H9 (cell line): ENCODE data around the gene AMMECR1. TPM values are rescaled to one million over a fixed set of nuclear protein-coding genes. Genes with fewer than 3 reads are reported as not detected.

Source experiments
- DNase-seq: peaks from one replicate; pipeline ENCODE4 v3.0.0-alpha.2; 2017
- H2AFZ ChIP-seq: one replicate; pipeline ENCODE4 v1.6.1; 2013; ENCODE audit warnings: mild to moderate bottlenecking, low read length, control low read depth, moderate library complexity
- H2AK5ac ChIP-seq: 2 replicates; pipeline ENCODE4 v1.6.1; 2013; ENCODE audit warnings: low read length, control low read depth, mixed read lengths; ENCODE audit not compliant: insufficient read length
- H2BK120ac ChIP-seq: one replicate; pipeline ENCODE4 v1.6.1; 2013; ENCODE audit warnings: low read depth, mild to moderate bottlenecking, low read length, control low read depth, inconsistent platforms; ENCODE audit not compliant: poor library complexity, severe bottlenecking
- H2BK12ac ChIP-seq: 2 replicates; pipeline ENCODE4 v1.6.1; 2013; ENCODE audit warnings: low read length, control low read depth, mixed read lengths, low read depth; ENCODE audit not compliant: insufficient read length
- H2BK15ac ChIP-seq: 2 replicates; pipeline ENCODE4 v1.6.1; 2013; ENCODE audit warnings: low read depth, low read length, control low read depth
- H2BK20ac ChIP-seq: one replicate; pipeline ENCODE4 v1.6.1; 2013; ENCODE audit warnings: low read depth, mild to moderate bottlenecking, low read length, control low read depth, inconsistent platforms; ENCODE audit not compliant: poor library complexity, severe bottlenecking
- H2BK5ac ChIP-seq: 2 replicates; pipeline ENCODE4 v1.6.1; 2013; ENCODE audit warnings: low read length, control low read depth, mixed read lengths; ENCODE audit not compliant: insufficient read length
- H3K14ac ChIP-seq: 2 replicates; pipeline ENCODE4 v1.6.1; 2013; ENCODE audit warnings: low read length, control low read depth; ENCODE audit not compliant: insufficient read depth
- H3K18ac ChIP-seq: 2 replicates; pipeline ENCODE4 v1.6.1; 2013; ENCODE audit warnings: low read depth, mild to moderate bottlenecking, mixed read lengths, low read length, control low read depth; ENCODE audit not compliant: insufficient read length
- H3K23ac ChIP-seq: 2 replicates; pipeline ENCODE4 v1.6.1; 2013; ENCODE audit warnings: low read length, control low read depth, mixed read lengths, low read depth; ENCODE audit not compliant: insufficient read length
- H3K23me2 ChIP-seq: 2 replicates; pipeline ENCODE4 v1.6.1; 2013; ENCODE audit warnings: low read depth, mild to moderate bottlenecking, mixed read lengths, low read length, control low read depth; ENCODE audit not compliant: insufficient read length, poor library complexity, severe bottlenecking
- H3K27ac ChIP-seq: 2 replicates; pipeline ENCODE4 v1.5.1; 2013; ENCODE audit warnings: low read length, control low read depth, mixed read lengths, low read depth; ENCODE audit not compliant: insufficient read length
- H3K27me3 ChIP-seq: 2 replicates; pipeline ENCODE4 v1.6.1; 2013; ENCODE audit warnings: low read length, control low read depth, inconsistent platforms; ENCODE audit not compliant: insufficient read depth
- H3K4ac ChIP-seq: 2 replicates; pipeline ENCODE4 v1.6.1; 2013; ENCODE audit warnings: low read depth, mild to moderate bottlenecking, control low read depth, inconsistent platforms, low read length, moderate library complexity
- H3K4me1 ChIP-seq: 2 replicates; pipeline ENCODE4 v1.6.1; 2013; ENCODE audit warnings: low read length, control low read depth, inconsistent platforms; ENCODE audit not compliant: insufficient read depth
- H3K4me2 ChIP-seq: 2 replicates; pipeline ENCODE4 v1.6.1; 2013; ENCODE audit warnings: low read length, control low read depth, mixed read lengths; ENCODE audit not compliant: insufficient read length, insufficient read depth
- H3K56ac ChIP-seq: 2 replicates; pipeline ENCODE4 v1.6.1; 2013; ENCODE audit warnings: low read depth, mild to moderate bottlenecking, mixed read lengths, low read length, control low read depth; ENCODE audit not compliant: insufficient read length
- H3K79me1 ChIP-seq: 2 replicates; pipeline ENCODE4 v1.6.1; 2013; ENCODE audit warnings: low read depth, mild to moderate bottlenecking, moderate library complexity, low read length, control low read depth, inconsistent platforms; ENCODE audit not compliant: insufficient read depth, poor library complexity, severe bottlenecking
- H3K79me2 ChIP-seq: 2 replicates; pipeline ENCODE4 v1.6.1; 2013; ENCODE audit warnings: low read length, control low read depth, inconsistent platforms; ENCODE audit not compliant: insufficient read depth
- H3K9ac ChIP-seq: 2 replicates; pipeline ENCODE4 v1.6.1; 2013; ENCODE audit warnings: low read length, control low read depth, mixed read lengths; ENCODE audit not compliant: insufficient read length; ENCODE audit errors: extremely low read depth
- H3K9me3 ChIP-seq: one replicate; pipeline ENCODE4 v1.6.1; 2013; ENCODE audit warnings: low read depth, low read length, inconsistent platforms; ENCODE audit not compliant: control insufficient read depth
- H3T11ph ChIP-seq: one replicate; pipeline ENCODE4 v1.6.1; 2013; ENCODE audit warnings: mild to moderate bottlenecking, low read length, control low read depth, inconsistent platforms
- H4K20me1 ChIP-seq: one replicate; pipeline ENCODE4 v1.6.1; 2013; ENCODE audit not compliant: control insufficient read depth, insufficient read length, insufficient read depth
- H4K5ac ChIP-seq: 2 replicates; pipeline ENCODE4 v1.6.1; 2013; ENCODE audit warnings: low read depth, mild to moderate bottlenecking, mixed read lengths, low read length, control low read depth; ENCODE audit not compliant: insufficient read length
- H4K8ac ChIP-seq: replicated peaks from 2 replicates; pipeline ENCODE4 v1.6.1; 2013; ENCODE audit warnings: low read length, control low read depth, mixed read lengths, low read depth; ENCODE audit not compliant: insufficient read length
- H4K91ac ChIP-seq: 2 replicates; pipeline ENCODE4 v1.6.1; 2013; ENCODE audit warnings: low read depth, mild to moderate bottlenecking, moderate library complexity, mixed read lengths, low read length, control low read depth; ENCODE audit not compliant: insufficient read length
- H3K27ac Mint-ChIP-seq, 3 experiments: 2 replicates in 2 of 3; 3 replicates in 1 of 3; pipeline ENCODE4 v1.8.0; 2020 to 2021; ENCODE audit warnings: mixed read lengths in 3 of 3, mild to moderate bottlenecking in 1 of 3, moderate library complexity in 1 of 3
- H3K27me3 Mint-ChIP-seq: 2 replicates; pipeline ENCODE4 v1.8.0; 2021; ENCODE audit warnings: low read depth, mild to moderate bottlenecking, moderate library complexity, mixed read lengths
- H3K36me3 Mint-ChIP-seq, 3 experiments: 2 replicates in 2 of 3; 3 replicates in 1 of 3; pipeline ENCODE4 v1.8.0; 2020 to 2021; ENCODE audit warnings: low read depth in 3 of 3, mixed read lengths in 3 of 3; ENCODE audit not compliant: insufficient read depth in 1 of 3
- H3K4me1 Mint-ChIP-seq, 2 experiments: 2 replicates each; pipeline ENCODE4 v1.8.0; 2020; ENCODE audit warnings: mixed read lengths in 2 of 2
- H3K4me3 Mint-ChIP-seq, 2 experiments: 2 replicates in 1 of 2; 3 replicates in 1 of 2; pipeline ENCODE4 v1.8.0; 2020 to 2021; ENCODE audit warnings: mild to moderate bottlenecking in 2 of 2, mixed read lengths in 2 of 2, moderate library complexity in 1 of 2
- H3K9me3 Mint-ChIP-seq, 2 experiments: 2 replicates in 1 of 2; 3 replicates in 1 of 2; pipeline ENCODE4 v1.8.0; 2020; ENCODE audit warnings: mild to moderate bottlenecking in 2 of 2, mixed read lengths in 2 of 2, moderate library complexity in 1 of 2
- CTCF ChIP-seq: fragments of 200-600 bp; sonication (generic); conservative IDR thresholded peaks from 3 replicates; pipeline ENCODE4 v1.8.0; 2021; ENCODE audit warnings: antibody characterized with exemption, mild to moderate bottlenecking
- WGBS: extraction: QIAGEN DNeasy Blood & Tissue Kit; methylation state at CpG from one replicate; pipeline ENCODE4 v1.1.7; 2013; ENCODE audit warnings: missing lambda C conversion rate, low lambda C conversion rate, mixed read lengths; ENCODE audit not compliant: insufficient read length; ENCODE audit errors: extremely low coverage; 5-methylcytosine and 5-hydroxymethylcytosine counted together
- total RNA-seq: library from RNA; stranded (reverse); gene quantifications from 2 replicates; pipeline ENCODE4 v1.2.1, GENCODE V29; 2021

Gene AMMECR1
- total RNA-seq, 1 experiment from 2014 or later = 28.5 TPM

- Histone ChIP-seq H3K9ac (no peak overlapping the region), H4K91ac (no peak overlapping the region), H3K4me2 (no peak overlapping the region), H2BK15ac (no peak overlapping the region), H3T11ph (no peak overlapping the region), H3K23me2 (no peaks in the 10 kb centered on the region), H4K8ac (no peak overlapping the region), H3K56ac (no peak overlapping the region), H2AK5ac (no peak overlapping the region), H2BK20ac (no peak overlapping the region), H3K18ac (no peak overlapping the region), H2BK12ac (no peak overlapping the region), H4K20me1 (no peaks in the 10 kb centered on the region), H3K4ac (no peak overlapping the region), H3K27me3 (no peaks in the 10 kb centered on the region), H3K27ac (no peak overlapping the region), H3K79me2 (no peaks in the 10 kb centered on the region), H3K9me3 (no peaks in the 10 kb centered on the region), H3K14ac (no peak overlapping the region), H4K5ac (no peak overlapping the region), H2BK120ac (no peak overlapping the region), H3K23ac (no peak overlapping the region), H3K79me1 (no peaks in the 10 kb centered on the region), H2BK5ac (no peak overlapping the region), H2AFZ (no peak overlapping the region), H3K4me1 (peaks cover 6% of the 10 kb centered on the region; the same call in 1 of the 2 replicates)
- Mint-ChIP-seq H3K4me1 (peaks cover 13 to 15% of the 10 kb centered on the region in 2 experiments), H3K9me3 (no peaks in the 10 kb centered on the region), H3K27ac (peak overlapping the region in 1 of 3 experiments; percentile 14; a peak in 2 of 7 replicates), H3K36me3 (peaks cover 11 to 25% (median 18%) of the 10 kb centered on the region in 3 experiments), H3K4me3 (no peak overlapping the region), H3K27me3 (no peaks in the 10 kb centered on the region)
- TF ChIP-seq CTCF = no peak
- no peak for DNase-seq
- WGBS = no CpG with 5 or more reads among the region's 10 CpGs
These were observed 145.7 kb downstream of the AMMECR1 start for GRCh38 chrX:110172215-110172614.
